Measurements from ENCODE around the gene LRCH1.
"Not testable (repeated sequence)": the region's sequence is repeated elsewhere in the genome, so short reads cannot be mapped to it uniquely, and the experiment has no call there.

Gene LRCH1

GRCh38 chr13:46721054-46721453 is 168.1 kb downstream of the LRCH1 start:
- no peak for DNase-seq

GRCh38 chr13:46726347-46726746 is 173.4 kb downstream of the LRCH1 start:
- no peak for DNase-seq

GRCh38 chr13:46728777-46729176 is 175.8 kb downstream of the LRCH1 start:
- no peak for DNase-seq

GRCh38 chr13:46731535-46731934 is 178.6 kb downstream of the LRCH1 start:
- no peak for DNase-seq

GRCh38 chr13:46735425-46735824 is 182.5 kb downstream of the LRCH1 start:
- no peak for DNase-seq

- no peak for DNase-seq
Observed at GRCh38 chr13:46736541-46737310, 183.8 kb downstream of the LRCH1 start.

- DNase-seq, result no peak
Observed at GRCh38 chr13:46738055-46738454, 185.1 kb downstream of the LRCH1 start.

- DNase-seq, result no peak
Observed at GRCh38 chr13:46738766-46739165, 185.8 kb downstream of the LRCH1 start.

- DNase-seq, result no peak
Observed at GRCh38 chr13:46739447-46740098, 186.6 kb downstream of the LRCH1 start.

GRCh38 chr13:46743191-46743590 is 190.2 kb downstream of the LRCH1 start:
- no peak for DNase-seq

- no peak for DNase-seq
Observed at GRCh38 chr13:46745062-46745461, 192.1 kb downstream of the LRCH1 start.

- no peak for DNase-seq
Observed at GRCh38 chr13:46745706-46746105, 192.7 kb downstream of the LRCH1 start.

- no peak for DNase-seq
Observed at GRCh38 chr13:46747031-46747820, 194.3 kb downstream of the LRCH1 start.

GRCh38 chr13:46748300-46748699 is 195.3 kb downstream of the LRCH1 start:
- no peak for DNase-seq

- DNase-seq, result no peak
Observed at GRCh38 chr13:46749951-46750350, 197.0 kb downstream of the LRCH1 start.

- no peak for DNase-seq
Observed at GRCh38 chr13:46751811-46752635, 199.1 kb downstream of the LRCH1 start.

- DNase-seq, result no peak
Observed at GRCh38 chr13:46753137-46753536, 200.2 kb downstream of the LRCH1 start.

- no peak for DNase-seq
Observed at GRCh38 chr13:46753917-46754316, 200.9 kb downstream of the LRCH1 start.

GRCh38 chr13:46754812-46755211 is 201.8 kb downstream of the LRCH1 start:
- DNase-seq, result no peak

GRCh38 chr13:46755508-46755907 is 202.5 kb downstream of the LRCH1 start:
- DNase-seq, result not testable (repeated sequence)

GRCh38 chr13:46756977-46757376 is 204.0 kb downstream of the LRCH1 start:
- no peak for DNase-seq

- DNase-seq, result no peak
Observed at GRCh38 chr13:46757640-46758039, 204.7 kb downstream of the LRCH1 start.

GRCh38 chr13:46759846-46760245 is 206.9 kb downstream of the LRCH1 start:
- no peak for DNase-seq
